WERI-Rb-1 (cell line): ENCODE results near the gene CIBAR2.

Experiments used
- DNase-seq: peaks from one replicate; pipeline ENCODE4 v3.0.0-alpha.2; 2020
- H3K27ac ChIP-seq: fragments of 250-450 bp; sonication (Bioruptor Pico); 2 replicates; pipeline ENCODE4 v1.5.1; 2020; ENCODE audit warnings: mild to moderate bottlenecking, moderate library complexity
- H3K27me3 ChIP-seq: fragments of 250-450 bp; sonication (Bioruptor Pico); 2 replicates; pipeline ENCODE4 v1.5.1; 2021; ENCODE audit warnings: mild to moderate bottlenecking, low read depth, moderate library complexity; ENCODE audit not compliant: insufficient read depth, severe bottlenecking
- H3K36me3 ChIP-seq: fragments of 250-450 bp; sonication (Bioruptor Pico); 2 replicates; pipeline ENCODE4 v1.5.1; 2020; ENCODE audit warnings: mild to moderate bottlenecking, moderate library complexity
- H3K4me3 ChIP-seq: 2 replicates; pipeline ENCODE4 v1.5.1; 2011; ENCODE audit warnings: low read depth, mild to moderate bottlenecking, control low read depth, low read length
- H3K9me3 ChIP-seq: fragments of 250-450 bp; sonication (Bioruptor Pico); 2 replicates; pipeline ENCODE4 v1.5.1; 2021; ENCODE audit warnings: mild to moderate bottlenecking, moderate library complexity; ENCODE audit not compliant: severe bottlenecking
- TF ChIP-seq, protein P1 (sequence below): IDR thresholded peaks from 2 replicates; pipeline ENCODE4 v1.5.1; 2011; ENCODE audit warnings: low read depth, mild to moderate bottlenecking, control low read depth, inconsistent platforms, low read length

Gene CIBAR2

DNA sequence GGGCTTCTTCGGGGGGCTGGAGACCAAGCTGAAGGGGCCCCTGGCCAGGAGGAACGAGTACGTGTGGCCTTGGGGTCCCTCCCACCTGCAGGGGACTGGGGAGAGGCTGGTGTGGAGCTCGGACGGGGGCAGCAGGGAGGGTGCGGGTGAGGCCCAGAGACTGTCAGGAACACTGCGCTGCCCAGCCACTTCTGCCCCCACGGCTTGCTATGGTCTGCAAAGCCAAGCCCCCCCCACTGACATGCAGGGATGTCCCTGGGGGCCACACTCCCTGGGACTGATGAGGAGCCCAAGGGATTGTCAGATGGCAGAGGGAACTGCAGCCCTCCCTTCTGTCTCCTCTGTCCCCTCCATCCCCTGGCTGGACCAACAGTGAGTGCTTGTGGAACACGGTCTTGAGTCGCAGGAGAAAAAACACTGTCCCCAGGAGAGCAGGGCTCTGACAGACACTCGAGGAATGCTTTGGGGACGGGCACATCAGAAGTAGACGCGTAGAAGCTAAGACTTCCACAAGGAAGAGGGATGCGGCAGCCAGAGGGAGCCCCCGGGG lies 34.6 kb downstream of the CIBAR2 start:
- no peak overlapping the region for H3K27ac ChIP-seq
- H3K9me3 ChIP-seq = no peaks in the 10 kb centered on the region
- no peak overlapping the region for H3K4me3 ChIP-seq
- no peaks in the 10 kb centered on the region for H3K36me3 ChIP-seq
- TF ChIP-seq, protein P1, sequence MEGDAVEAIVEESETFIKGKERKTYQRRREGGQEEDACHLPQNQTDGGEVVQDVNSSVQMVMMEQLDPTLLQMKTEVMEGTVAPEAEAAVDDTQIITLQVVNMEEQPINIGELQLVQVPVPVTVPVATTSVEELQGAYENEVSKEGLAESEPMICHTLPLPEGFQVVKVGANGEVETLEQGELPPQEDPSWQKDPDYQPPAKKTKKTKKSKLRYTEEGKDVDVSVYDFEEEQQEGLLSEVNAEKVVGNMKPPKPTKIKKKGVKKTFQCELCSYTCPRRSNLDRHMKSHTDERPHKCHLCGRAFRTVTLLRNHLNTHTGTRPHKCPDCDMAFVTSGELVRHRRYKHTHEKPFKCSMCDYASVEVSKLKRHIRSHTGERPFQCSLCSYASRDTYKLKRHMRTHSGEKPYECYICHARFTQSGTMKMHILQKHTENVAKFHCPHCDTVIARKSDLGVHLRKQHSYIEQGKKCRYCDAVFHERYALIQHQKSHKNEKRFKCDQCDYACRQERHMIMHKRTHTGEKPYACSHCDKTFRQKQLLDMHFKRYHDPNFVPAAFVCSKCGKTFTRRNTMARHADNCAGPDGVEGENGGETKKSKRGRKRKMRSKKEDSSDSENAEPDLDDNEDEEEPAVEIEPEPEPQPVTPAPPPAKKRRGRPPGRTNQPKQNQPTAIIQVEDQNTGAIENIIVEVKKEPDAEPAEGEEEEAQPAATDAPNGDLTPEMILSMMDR = no peak
- DNase-seq = no peak
- no peaks in the 10 kb centered on the region for H3K27me3 ChIP-seq

DNA sequence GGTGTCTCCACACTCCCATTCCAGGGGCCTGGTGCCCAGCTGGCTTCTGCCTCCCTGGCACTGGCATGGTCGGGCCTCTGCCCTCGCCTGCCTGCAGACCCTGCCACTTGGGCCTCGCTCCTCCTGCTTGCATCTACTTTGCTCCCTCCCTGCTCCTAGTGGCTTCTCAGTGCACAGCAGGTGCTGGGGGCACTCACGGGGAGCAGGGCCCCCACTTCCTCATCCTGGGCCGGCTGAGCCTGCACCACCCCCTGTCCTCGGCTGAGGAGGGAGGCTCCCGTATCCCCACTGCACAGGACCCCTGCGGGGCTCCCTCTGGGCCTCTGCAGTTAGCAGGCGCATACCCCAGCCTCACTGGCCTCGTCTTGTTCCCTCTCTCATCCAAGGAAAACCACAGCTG lies 35.2 kb downstream of the CIBAR2 start:
- Histone ChIP-seq H3K27me3 (no peaks in the 10 kb centered on the region), H3K36me3 (no peaks in the 10 kb centered on the region), H3K27ac (no peak overlapping the region), H3K4me3 (no peak overlapping the region), H3K9me3 (no peaks in the 10 kb centered on the region)
- TF ChIP-seq, protein P1 = no peak
- no peak for DNase-seq

DNA sequence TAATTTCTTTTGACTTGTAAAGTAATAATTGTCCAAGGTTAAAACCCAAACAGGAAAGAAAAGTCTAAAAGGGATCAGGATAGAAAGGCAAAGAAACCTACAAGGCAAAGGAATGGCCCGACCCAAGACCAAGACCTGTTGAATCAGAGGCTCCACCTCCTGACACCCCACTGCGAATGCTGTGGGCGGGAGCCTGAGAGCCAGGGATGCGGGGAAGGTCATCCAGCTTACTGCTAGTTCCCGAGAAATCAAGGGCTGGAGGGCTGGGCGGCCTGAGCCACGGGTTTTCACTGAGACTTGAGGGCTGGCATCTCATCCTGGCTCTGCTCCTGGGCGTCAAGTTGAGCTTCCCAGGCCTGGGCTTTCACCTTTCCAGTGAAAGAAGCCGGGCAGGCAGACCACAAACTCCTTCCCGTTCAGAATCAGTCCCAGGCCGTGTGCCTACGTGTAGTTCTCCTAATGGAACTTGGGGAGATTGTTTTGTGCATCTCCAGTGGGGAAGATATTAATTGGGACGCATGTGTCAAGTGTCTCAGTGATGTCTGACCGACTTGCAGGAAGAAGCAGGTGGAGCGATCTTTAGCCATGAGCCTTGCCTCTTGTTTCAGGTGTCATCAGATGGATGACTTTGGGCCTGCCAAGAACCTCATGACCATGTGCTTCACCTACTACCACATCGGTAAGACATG lies 36.9 kb downstream of the CIBAR2 start:
- H3K27ac ChIP-seq = no peak overlapping the region
- TF ChIP-seq, protein P1 = no peak
- H3K4me3 ChIP-seq = no peak overlapping the region
- H3K36me3 ChIP-seq = no peaks in the 10 kb centered on the region
- no peaks in the 10 kb centered on the region for H3K27me3 ChIP-seq
- H3K9me3 ChIP-seq = no peaks in the 10 kb centered on the region
- no peak for DNase-seq

DNA sequence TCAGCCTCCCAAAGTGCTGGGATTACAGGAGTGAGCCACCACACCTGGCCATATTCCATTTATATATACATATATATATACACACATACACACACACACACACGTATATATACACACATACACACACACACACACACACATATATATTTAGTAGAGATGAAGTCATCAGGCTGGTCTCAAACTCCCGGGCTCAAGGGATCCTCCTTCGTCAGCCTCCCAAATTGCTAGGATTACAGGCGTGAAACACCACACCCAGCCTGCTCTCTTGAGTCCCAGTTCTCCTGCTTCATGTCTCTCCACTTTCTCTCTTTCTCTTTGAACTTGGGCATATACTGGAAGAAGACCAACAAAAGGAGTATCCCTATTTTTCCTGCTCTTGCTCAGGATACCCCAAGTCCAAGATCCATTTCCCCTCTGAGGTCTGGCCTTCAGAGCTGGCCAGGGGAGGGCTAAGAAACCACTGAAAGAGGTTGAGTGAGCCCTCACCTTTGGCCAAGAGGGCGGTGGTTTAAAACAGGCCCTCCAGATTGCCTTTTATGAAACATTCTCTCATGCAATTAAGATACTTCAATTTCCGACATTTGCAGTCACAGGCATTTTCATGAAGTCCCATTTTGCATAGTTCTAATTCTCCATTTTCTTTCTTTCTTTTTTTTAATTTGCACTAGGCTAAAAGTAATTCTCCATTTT lies 37.9 kb downstream of the CIBAR2 start:
- TF ChIP-seq, protein P1 = no peak
- Histone ChIP-seq H3K27ac (no peak overlapping the region), H3K4me3 (no peak overlapping the region), H3K36me3 (no peaks in the 10 kb centered on the region), H3K9me3 (no peaks in the 10 kb centered on the region), H3K27me3 (no peaks in the 10 kb centered on the region)
- no peak for DNase-seq

DNA sequence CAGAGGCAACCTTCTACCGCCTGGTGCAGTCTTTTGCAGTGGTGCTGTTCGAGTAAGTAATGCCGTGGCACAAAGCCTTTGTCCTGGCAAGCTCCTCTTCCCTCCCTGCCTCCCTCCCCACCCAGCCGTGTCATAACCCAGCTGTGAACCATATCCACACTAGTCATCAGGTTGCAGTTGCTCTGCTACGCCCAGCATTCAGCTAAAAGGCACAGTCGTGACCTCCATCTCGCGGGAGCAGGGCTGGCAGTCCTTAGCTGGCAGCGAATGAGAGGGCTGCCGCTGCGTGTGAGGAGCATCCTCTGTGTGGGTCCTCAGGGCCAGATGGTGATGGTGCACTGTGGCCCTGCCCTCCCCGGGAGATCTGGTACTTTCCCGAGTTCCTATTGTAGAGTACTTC lies 39.3 kb downstream of the CIBAR2 start:
- Histone ChIP-seq H3K27me3 (no peaks in the 10 kb centered on the region), H3K4me3 (no peak overlapping the region)
- TF ChIP-seq, protein P1 = no peak

More for the DNA sequence above, 39.3 kb downstream of the CIBAR2 start:
- H3K36me3 ChIP-seq = no peaks in the 10 kb centered on the region
- H3K27ac ChIP-seq = no peak overlapping the region
- H3K9me3 ChIP-seq = no peaks in the 10 kb centered on the region
- DNase-seq = no peak
